ENCODE results near the gene KIFC3.
"Not testable (repeated sequence)": the region's sequence is repeated elsewhere in the genome, so short reads cannot be mapped to it uniquely, and the experiment has no call there.

Gene KIFC3

DNA sequence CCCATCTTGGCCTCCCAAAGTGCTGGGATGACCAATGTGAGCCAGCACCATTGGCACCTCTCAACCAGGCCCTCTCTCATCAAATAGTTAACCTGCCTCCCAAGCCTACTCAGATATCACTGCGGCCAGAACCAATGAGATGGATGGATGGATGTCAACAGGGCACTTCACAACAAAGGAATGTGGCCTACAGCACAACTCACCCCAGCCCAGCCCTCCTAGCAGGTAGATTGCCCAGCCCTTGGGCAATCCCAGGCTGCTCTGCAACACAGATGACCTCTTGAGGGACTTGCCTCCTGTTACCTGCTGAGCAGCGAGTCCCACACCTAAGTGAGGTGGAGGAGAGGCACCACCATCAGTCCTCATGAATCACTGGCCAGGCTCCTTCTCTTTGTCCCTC lies 22.6 kb upstream of the KIFC3 start:
- no peak for DNase-seq (ENCODE audit: low read depth in 2 of 2)

DNA sequence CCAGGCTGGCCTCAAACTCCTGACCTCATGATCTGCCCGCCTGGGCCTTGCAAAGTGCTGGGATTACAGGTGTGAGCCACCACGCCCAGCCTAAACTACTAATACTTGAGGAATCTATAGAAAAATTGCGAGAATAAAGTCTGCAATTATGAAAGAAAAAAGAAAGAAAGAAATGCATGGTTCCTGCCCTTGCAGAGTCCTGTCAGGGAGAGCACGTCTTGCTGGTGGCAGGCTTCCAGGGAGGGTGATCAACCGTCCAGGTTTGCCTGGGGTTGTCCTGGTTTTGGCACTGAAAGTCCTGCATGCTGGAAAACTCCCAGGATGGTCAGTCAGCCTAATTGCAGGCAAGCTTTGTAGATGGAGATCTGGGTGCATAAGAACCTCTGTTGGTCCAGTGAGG lies 21.5 kb upstream of the KIFC3 start:
- DNase-seq (ENCODE audit: low read depth in 2 of 2), result no peak

DNA sequence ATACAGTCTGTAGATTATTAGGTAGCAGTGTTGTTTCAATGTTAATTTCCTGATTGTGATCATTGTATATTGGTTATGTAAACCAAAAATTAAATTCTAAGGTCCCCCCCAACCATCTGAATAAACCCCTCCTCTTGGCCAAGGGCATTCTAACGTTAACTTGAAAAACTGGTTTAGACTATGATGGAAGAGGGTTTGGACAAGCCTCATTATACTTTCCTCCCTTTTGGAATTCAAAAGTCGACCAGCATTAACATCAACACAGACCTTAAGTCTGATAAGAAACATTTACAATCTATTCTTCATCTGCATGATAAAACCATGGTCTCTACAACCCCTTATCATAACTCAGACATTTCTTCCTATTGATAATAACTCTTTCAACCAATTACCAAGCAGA lies 20.6 kb upstream of the KIFC3 start:
- DNase-seq (ENCODE audit: low read depth in 2 of 2), result no peak

- no peak for DNase-seq (ENCODE audit: low read depth in 2 of 2)
Observed at GRCh38 chr16:57822018-57822553, 19.8 kb upstream of the KIFC3 start.

DNA sequence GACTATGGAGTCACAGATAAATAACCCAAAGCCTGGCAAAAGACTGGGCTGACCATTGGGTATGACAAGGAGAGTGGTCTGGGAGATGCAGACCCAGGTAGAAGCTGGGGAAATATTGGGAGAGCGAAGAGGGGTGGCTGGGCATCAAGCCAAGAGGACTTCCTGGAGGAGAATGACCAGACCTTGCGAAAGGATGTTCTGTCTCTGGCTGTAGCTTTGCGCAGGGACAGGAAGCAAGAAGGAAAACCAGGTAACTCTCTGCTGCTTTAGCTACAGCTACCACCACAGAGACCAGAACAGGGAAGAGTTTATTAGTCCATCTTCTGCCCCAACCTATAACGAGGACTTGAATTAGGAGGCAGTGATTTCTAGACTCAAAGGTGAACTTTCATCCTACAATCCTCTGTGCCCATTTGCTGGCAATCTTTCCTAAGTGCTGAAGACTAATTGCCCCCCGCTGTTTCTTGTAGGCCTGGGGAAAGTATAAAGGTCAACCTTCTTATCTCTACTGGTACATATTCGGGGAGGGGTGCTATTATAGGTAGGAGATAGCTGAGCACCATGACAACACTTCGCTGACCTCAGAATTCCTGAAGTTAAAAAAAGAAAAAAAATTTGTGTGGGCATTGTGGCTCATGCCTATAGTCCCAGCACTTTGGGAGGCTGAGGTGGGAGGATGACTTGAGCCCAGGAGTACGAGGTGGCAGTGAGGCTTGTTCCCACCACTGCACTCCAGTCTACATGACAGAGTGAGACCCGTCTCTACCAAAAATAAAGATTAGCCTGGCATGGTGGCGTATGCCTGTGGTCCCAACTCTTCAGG lies 19.1 kb upstream of the KIFC3 start:
- DNase-seq (ENCODE audit: low read depth in 2 of 2), result no peak

- DNase-seq (ENCODE audit: low read depth in 2 of 2), result no peak
Observed at GRCh38 chr16:57818377-57819064, 16.2 kb upstream of the KIFC3 start.

DNA sequence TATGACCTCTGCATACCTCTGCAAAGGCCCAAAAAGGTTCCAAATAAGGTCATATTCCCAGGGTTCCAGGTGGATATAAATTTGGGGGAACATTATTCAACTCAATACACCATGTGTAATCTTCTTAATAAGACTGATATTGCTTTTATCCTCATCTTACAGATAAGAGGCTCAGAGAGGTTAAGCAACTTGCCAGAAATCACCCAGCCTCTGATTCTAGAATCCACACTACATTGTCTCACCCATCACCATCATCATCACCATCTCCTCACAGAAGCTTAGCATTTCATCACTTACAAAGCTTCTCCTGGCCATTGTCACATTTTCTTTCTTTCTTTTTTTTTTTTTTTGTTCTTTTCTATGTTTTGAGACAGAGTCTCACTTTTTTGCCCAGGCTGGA lies 15.4 kb upstream of the KIFC3 start:
- DNase-seq (ENCODE audit: low read depth in 2 of 2), result no peak

GRCh38 chr16:57815987-57816745 lies 13.9 kb upstream of the KIFC3 start:
- DNase-seq (ENCODE audit: low read depth in 2 of 2), result peak in 1 of 2 donors; percentile 12

- no peak for DNase-seq (ENCODE audit: low read depth in 2 of 2)
Observed at GRCh38 chr16:57814896-57815295, 12.6 kb upstream of the KIFC3 start.

DNA sequence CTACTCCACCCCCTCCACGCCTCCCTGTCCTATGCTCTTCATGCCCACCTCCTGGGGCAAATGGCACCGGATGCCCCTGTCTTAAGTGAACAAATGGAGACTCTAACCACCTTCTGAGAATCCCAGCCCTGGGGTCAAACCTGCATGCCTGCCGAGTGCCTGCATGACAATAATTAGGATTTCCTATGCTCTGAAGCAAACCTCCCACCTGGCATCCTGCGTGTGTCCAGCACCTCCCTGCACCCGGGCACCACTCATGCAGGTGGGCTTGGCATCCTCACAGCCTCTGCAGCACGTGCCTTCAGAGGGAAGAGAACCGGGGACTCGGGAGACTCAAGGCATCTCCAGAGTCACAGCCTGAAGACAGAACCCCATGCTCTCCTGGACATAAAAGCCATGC lies 11.2 kb upstream of the KIFC3 start:
- no peak for DNase-seq (ENCODE audit: low read depth in 2 of 2)

- DNase-seq (ENCODE audit: low read depth in 2 of 2), result not testable (repeated sequence)
Observed at GRCh38 chr16:57811340-57811739, 9.0 kb upstream of the KIFC3 start.

DNA sequence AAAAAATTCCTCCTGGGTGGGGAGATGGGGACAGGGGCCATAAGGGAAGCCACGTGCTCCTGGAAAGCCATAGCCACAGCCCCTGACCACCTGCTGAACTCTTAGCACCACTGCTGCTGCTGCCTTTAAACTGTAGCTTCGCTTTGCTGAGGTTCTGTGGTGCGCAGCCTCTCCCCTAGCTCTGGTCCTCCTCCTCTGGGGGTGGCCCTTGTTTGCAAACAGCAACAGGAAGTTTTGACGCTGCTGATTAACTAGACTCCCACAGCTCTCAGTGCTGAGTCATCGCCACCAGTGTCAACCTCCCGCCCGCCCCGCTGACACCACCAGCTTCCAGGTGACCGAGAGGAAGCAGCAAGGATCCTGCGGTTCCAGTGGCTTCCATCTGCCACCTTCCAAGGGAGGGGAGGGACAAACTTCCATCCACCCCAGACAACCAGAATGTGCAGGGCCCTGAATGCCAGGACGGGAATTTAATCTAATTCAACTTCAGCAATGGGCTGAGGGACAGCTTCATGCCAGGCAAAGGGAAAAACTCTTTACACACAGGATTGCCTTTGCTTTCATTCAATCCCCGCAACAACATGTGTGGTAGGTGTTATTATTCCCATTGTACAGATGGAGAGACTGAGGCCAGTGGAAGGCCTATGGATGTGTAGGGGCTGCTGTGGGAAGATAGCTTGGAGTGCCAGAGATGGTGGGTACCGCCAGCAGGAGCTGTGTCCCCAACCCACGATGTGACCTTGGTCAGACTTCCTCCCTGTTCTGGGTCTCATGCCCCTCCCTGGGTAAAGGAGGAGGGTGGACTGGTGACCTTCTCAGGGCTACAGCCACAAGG lies 8.1 kb upstream of the KIFC3 start:
- DNase-seq (ENCODE audit: low read depth in 2 of 2), result peak; percentile 49 to 54

DNA sequence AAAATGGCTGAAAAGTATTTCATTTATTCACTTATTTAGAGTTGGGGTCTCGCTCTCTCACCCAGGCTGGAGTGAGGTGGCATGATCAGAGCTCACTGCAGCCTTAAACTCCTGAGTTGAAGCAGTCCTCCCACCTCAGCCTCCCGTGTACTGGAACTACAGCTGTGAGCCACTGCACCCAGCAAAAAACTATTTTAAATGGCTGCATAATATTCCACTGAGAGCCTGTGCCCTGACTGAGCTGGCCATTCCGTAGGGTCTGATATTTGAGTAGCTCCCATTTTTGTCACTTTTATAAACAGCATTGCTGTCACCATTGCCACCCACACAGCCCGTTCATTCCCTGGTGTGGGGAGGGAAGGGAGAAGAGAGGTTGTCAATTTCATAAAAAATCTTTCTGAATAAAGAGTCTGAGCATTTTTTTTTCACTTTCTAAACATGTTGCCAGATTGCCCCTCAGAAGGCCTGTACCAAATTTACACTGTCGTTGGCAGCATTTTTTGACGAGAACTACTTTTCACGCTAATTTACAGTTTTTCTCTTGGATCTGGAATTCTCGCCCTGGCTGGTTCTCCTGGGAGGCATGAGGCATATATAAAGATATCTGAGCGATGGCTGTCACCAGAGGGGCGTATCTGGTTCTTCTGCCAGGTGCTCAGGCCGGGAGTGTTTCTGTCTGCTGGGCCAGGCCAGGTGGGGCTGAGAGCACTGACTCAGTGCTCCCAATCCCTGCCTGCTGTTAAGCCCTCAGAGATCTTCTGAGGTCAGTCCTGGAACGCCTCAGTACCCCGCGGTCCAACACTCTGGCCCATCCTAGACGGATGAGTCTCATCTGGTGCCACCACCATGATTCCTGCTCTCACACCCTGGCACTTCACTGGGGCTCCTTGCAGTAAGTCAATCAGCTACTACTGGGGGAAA lies 7.2 kb upstream of the KIFC3 start:
- no peak for DNase-seq (ENCODE audit: low read depth in 2 of 2)

- no peak for DNase-seq (ENCODE audit: low read depth in 2 of 2)
Observed at GRCh38 chr16:57808589-57809228, 6.4 kb upstream of the KIFC3 start.

GRCh38 chr16:57807968-57808528 lies 5.8 kb upstream of the KIFC3 start:
- peak; percentile 53 to 57 for DNase-seq (ENCODE audit: low read depth in 2 of 2)

GRCh38 chr16:57807252-57807967 lies 5.1 kb upstream of the KIFC3 start:
- no peak for DNase-seq (ENCODE audit: low read depth in 2 of 2)

DNA sequence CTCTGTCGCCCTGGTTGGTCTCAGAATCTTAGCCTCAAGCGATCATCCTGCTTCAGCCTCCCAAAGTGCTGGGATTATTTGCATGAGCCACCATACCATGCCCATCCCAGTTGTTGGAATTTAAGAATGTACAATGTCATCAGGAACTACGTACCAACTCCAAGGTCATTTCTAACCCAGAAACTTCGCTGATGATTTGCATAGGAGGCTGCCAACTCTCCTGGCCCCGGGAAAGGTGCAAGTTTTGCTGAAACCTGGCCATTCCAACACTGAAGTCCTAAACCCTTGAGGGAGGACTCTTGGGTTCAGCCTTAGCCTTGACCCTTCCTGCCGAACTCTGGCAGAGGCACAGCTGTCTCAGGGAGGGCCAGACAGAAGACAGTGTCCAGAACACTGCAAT lies 2.9 kb upstream of the KIFC3 start:
- DNase-seq (ENCODE audit: low read depth in 2 of 2), result no peak

- DNase-seq (ENCODE audit: low read depth in 2 of 2), result no peak
Observed at GRCh38 chr16:57804111-57804837, 2.0 kb upstream of the KIFC3 start.
